ENCODE data around the gene OSBPL10.

GRCh38 chr3:31892916-31893573, 88.0 kb downstream of the OSBPL10 start:
- TF ChIP-seq POLR2A (IDR thresholded peaks at IDR 0.05) = no peak
- peak in 1 of 4 donors; percentile 14 for TF ChIP-seq POLR2AphosphoS5 (IDR thresholded peaks at IDR 0.05)
- TF ChIP-seq CTCF (IDR thresholded peaks at IDR 0.05) = no peak
- TF ChIP-seq EP300 (IDR thresholded peaks at IDR 0.05) = no peak
